HepG2 (cell line): ENCODE data around the gene CCDC106. TPM values are rescaled to one million over a fixed set of nuclear protein-coding genes. Genes with fewer than 3 reads are reported as not detected.

Source experiments
- ARID3A ChIP-seq: IDR thresholded peaks from 2 replicates; pipeline ENCODE4 v1.6.1; 2012; ENCODE audit warnings: low read depth, low read length, improper control_type of control experiment
- BRD4 ChIP-seq: sonication (generic); formaldehyde crosslinking; IDR thresholded peaks from 2 replicates; pipeline ENCODE4 v1.4.0; 2020; ENCODE audit warnings: missing genetic modification reagents
- BRF2 ChIP-seq: sonication (generic); formaldehyde crosslinking; IDR thresholded peaks from 2 replicates; pipeline ENCODE4 v1.8.1; 2022; ENCODE audit warnings: mild to moderate bottlenecking, missing genetic modification reagents
- CCDC6 ChIP-seq: sonication (generic); formaldehyde crosslinking; IDR thresholded peaks from 2 replicates; pipeline ENCODE4 v1.8.1; 2022; ENCODE audit warnings: mild to moderate bottlenecking, missing genetic modification reagents, moderate library complexity
- ESRRA ChIP-seq: sonication (generic); formaldehyde crosslinking; IDR thresholded peaks from 2 replicates; pipeline ENCODE4 v1.5.1; 2020; ENCODE audit warnings: mild to moderate bottlenecking, low read depth, missing genetic modification reagents
- FOXC1 ChIP-seq: sonication (generic); formaldehyde crosslinking; IDR thresholded peaks from 2 replicates; pipeline ENCODE4 v1.8.0; 2022; ENCODE audit warnings: mild to moderate bottlenecking, missing genetic modification reagents, borderline replicate concordance
- GTF3A ChIP-seq: sonication (generic); formaldehyde crosslinking; conservative IDR thresholded peaks from 2 replicates; pipeline ENCODE4 v1.4.0; 2020; ENCODE audit warnings: mild to moderate bottlenecking, missing genetic modification reagents
- HCFC1 ChIP-seq: fragments of 150-350 bp; IDR thresholded peaks from 2 replicates; pipeline ENCODE4 v1.6.1; 2014; ENCODE audit warnings: low read depth, low read length
- HDAC1 ChIP-seq: sonication (generic); formaldehyde crosslinking; IDR thresholded peaks from 2 replicates; pipeline ENCODE4 v1.5.1; 2020; ENCODE audit warnings: mild to moderate bottlenecking, missing genetic modification reagents
- KDM5A ChIP-seq: fragments of 200-600 bp; sonication (generic); IDR thresholded peaks from 2 replicates; pipeline ENCODE4 v1.7.0; 2018; ENCODE audit warnings: antibody characterized with exemption, mild to moderate bottlenecking, low read length, borderline replicate concordance
- NCOA5 ChIP-seq: sonication (generic); formaldehyde crosslinking; IDR thresholded peaks from 2 replicates; pipeline ENCODE4 v1.4.0; 2020; ENCODE audit warnings: missing genetic modification reagents
- PHF8 ChIP-seq: sonication (generic); formaldehyde crosslinking; IDR thresholded peaks from 2 replicates; pipeline ENCODE4 v1.5.0; 2020; ENCODE audit warnings: missing genetic modification reagents
- SAP130 ChIP-seq: IDR thresholded peaks from 2 replicates; pipeline ENCODE4 v1.6.1; 2016; ENCODE audit warnings: low read depth
- ZFY ChIP-seq: sonication (generic); formaldehyde crosslinking; IDR thresholded peaks from 2 replicates; pipeline ENCODE4 v1.4.0; 2020; ENCODE audit warnings: missing genetic modification reagents
- ZNF431 ChIP-seq: sonication (generic); formaldehyde crosslinking; IDR thresholded peaks from 2 replicates; pipeline ENCODE4 v1.9.0; 2022; ENCODE audit warnings: missing genetic modification reagents, low read depth, mild to moderate bottlenecking, borderline replicate concordance
- ZNF550 ChIP-seq: sonication (generic); formaldehyde crosslinking; IDR thresholded peaks from 2 replicates; pipeline ENCODE4 v1.4.0; 2020; ENCODE audit warnings: mild to moderate bottlenecking, missing genetic modification reagents, borderline replicate concordance
- ZNF678 ChIP-seq: sonication (generic); formaldehyde crosslinking; IDR thresholded peaks from 2 replicates; pipeline ENCODE4 v1.4.0; 2020; ENCODE audit warnings: mild to moderate bottlenecking, missing genetic modification reagents
- ZNF772 ChIP-seq: sonication (generic); formaldehyde crosslinking; IDR thresholded peaks from 2 replicates; pipeline ENCODE4 v1.5.0; 2020; ENCODE audit warnings: mild to moderate bottlenecking, missing genetic modification reagents
- polyA plus RNA-seq, 8 experiments: library from polyadenylated mRNA; depleted of rRNA in 3 of 8; stranded (reverse) in 7 of 8; unstranded in 1 of 8; fragments of >200 nt; fragmentation: Illumina TruSeq in 4 of 8; extraction: Trizol in 4 of 8; gene quantifications; 2 replicates each; pipeline versions ENCODE4 v1.2.1 to v1.2.3, GENCODE V29; 2011 to 2016; ENCODE audit warnings: low read depth in 4 of 8, missing spikeins in 1 of 8, mixed read lengths in 1 of 8; ENCODE audit not compliant: insufficient read depth in 1 of 8
- total RNA-seq, 5 experiments: library from RNA; depleted of rRNA; stranded (reverse); fragments of >200 nt; fragmentation: Illumina TruSeq; extraction: Trizol; gene quantifications; 2 replicates each; pipeline ENCODE4 v1.2.3, GENCODE V29; 2016; ENCODE audit warnings: low read depth in 1 of 5
- TF ChIP-seq, protein P1 (sequence below): IDR thresholded peaks from 2 replicates; pipeline ENCODE4 v1.6.1; 2018; ENCODE audit warnings: missing genetic modification reagents, mild to moderate bottlenecking, missing compliant biosample characterization
- TF ChIP-seq, protein P2 (sequence below): sonication (generic); formaldehyde crosslinking; IDR thresholded peaks from 2 replicates; pipeline ENCODE4 v1.4.0; 2020; ENCODE audit warnings: missing genetic modification reagents, mild to moderate bottlenecking, borderline replicate concordance
- TF ChIP-seq, protein P3 (sequence below): sonication (generic); formaldehyde crosslinking; IDR thresholded peaks from 2 replicates; pipeline ENCODE4 v1.4.0; 2020; ENCODE audit warnings: mild to moderate bottlenecking, missing genetic modification reagents

The CCDC106 gene
- total and polyA plus RNA-seq, 2 of the 13 experiments (the other 11 are each of a cell fraction or from before 2014, with no cell fraction given), result 4.7 to 8.8 TPM

DNA sequence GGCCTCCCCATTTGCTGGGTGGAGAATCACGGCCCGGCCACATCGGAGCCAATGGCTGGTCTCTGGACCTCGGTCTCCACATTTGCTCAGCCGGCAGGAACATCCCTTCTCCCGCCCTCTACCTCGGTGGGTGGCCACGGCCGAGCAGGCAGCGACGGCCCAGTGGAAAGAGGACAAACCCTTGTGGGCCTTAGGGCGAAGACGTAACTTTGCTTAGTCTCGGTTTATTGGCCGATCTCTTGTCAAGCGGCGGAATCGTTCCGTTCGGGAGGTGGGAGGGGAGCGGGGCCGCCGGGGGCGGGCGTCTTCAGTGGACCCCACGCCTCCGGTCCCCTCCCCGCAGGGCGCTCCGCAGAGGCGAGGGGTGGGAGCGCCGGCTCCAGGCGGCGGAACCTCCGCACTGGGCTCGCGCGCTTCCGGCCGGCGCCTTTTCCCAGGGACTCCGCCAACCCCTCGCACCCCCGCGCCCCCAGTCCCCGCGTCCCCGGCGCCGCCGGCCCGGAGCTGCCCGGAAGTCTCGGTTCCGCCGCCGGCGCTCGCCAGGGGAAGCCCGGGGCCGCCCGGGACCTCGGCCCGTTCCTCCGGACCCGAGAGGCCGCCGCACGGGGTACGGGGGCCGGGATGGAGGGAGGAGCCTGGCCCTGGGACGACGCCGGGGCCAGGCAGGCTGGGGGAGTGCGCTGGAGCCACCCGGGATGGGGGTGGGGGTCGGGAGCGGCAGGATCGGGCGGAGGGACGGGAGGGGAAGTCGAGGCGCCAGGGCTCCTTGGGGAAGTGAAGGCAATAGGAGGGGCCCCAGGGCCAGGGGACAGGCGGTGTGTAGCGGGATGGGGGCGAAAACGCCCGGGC is 7.2 kb upstream of the CCDC106 start, which contains the start of gene ZNF580 (continued):
- no peak for TF ChIP-seq ARID3A
- TF ChIP-seq KDM5A, result peak; percentile 94
- TF ChIP-seq PHF8 (CRISPR knock-in tag), result peak; percentile 20; the same call in 1 of the 2 replicates
- peak; percentile 69 for TF ChIP-seq HDAC1 (CRISPR knock-in tag)
- no peak for TF ChIP-seq FOXC1 (CRISPR knock-in tag)
- TF ChIP-seq, protein P1, sequence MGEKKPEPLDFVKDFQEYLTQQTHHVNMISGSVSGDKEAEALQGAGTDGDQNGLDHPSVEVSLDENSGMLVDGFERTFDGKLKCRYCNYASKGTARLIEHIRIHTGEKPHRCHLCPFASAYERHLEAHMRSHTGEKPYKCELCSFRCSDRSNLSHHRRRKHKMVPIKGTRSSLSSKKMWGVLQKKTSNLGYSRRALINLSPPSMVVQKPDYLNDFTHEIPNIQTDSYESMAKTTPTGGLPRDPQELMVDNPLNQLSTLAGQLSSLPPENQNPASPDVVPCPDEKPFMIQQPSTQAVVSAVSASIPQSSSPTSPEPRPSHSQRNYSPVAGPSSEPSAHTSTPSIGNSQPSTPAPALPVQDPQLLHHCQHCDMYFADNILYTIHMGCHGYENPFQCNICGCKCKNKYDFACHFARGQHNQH, result no peak
- TF ChIP-seq, protein P2, sequence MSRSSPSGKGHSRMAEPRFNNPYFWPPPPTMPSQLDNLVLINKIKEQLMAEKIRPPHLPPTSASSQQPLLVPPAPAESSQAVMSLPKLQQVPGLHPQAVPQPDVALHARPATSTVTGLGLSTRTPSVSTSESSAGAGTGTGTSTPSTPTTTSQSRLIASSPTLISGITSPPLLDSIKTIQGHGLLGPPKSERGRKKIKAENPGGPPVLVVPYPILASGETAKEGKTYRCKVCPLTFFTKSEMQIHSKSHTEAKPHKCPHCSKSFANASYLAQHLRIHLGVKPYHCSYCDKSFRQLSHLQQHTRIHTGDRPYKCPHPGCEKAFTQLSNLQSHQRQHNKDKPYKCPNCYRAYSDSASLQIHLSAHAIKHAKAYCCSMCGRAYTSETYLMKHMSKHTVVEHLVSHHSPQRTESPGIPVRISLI (CRISPR knock-in tag), result no peak
- no peak for TF ChIP-seq ZNF550 (CRISPR knock-in tag)
- TF ChIP-seq ZFY (CRISPR knock-in tag), result peak; percentile 61
- TF ChIP-seq, protein P3, sequence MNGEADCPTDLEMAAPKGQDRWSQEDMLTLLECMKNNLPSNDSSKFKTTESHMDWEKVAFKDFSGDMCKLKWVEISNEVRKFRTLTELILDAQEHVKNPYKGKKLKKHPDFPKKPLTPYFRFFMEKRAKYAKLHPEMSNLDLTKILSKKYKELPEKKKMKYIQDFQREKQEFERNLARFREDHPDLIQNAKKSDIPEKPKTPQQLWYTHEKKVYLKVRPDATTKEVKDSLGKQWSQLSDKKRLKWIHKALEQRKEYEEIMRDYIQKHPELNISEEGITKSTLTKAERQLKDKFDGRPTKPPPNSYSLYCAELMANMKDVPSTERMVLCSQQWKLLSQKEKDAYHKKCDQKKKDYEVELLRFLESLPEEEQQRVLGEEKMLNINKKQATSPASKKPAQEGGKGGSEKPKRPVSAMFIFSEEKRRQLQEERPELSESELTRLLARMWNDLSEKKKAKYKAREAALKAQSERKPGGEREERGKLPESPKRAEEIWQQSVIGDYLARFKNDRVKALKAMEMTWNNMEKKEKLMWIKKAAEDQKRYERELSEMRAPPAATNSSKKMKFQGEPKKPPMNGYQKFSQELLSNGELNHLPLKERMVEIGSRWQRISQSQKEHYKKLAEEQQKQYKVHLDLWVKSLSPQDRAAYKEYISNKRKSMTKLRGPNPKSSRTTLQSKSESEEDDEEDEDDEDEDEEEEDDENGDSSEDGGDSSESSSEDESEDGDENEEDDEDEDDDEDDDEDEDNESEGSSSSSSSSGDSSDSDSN, result peak; percentile 87
- peak; percentile 47 for TF ChIP-seq SAP130 (CRISPR knock-in tag)
- TF ChIP-seq ZNF772, result peak; percentile 50; the same call in 1 of the 2 replicates
- no peak for TF ChIP-seq ESRRA
- TF ChIP-seq ZNF431, result peak; percentile 85
- 0 out of 2 replicates have a peak, but pooled peaks have one; percentile 84 for TF ChIP-seq GTF3A
- peak; percentile 37; the same call in 1 of the 2 replicates for TF ChIP-seq HCFC1
- TF ChIP-seq BRD4, result peak; percentile 30; the same call in 1 of the 2 replicates
- TF ChIP-seq NCOA5 (CRISPR knock-in tag), result 0 out of 2 replicates have a peak, but pooled peaks have one; percentile 16
- TF ChIP-seq ZNF678 (CRISPR knock-in tag), result 0 out of 2 replicates have a peak, but pooled peaks have one; percentile 25
- TF ChIP-seq CCDC6, result no peak
- 0 out of 2 replicates have a peak, but pooled peaks have one; percentile 31 for TF ChIP-seq BRF2
